Activated effector memory CD4-positive, alpha-beta T cell treated with anti-CD3 and anti-CD28 coated beads, Interleukin-2, amount 50 U/mL, for 16 hours (primary cell): ENCODE data around the gene TBC1D21.

Source experiments
- DNase-seq: peaks from one replicate; pipeline ENCODE4 v3.0.0-alpha.2; 2020

The TBC1D21 gene, protein sequence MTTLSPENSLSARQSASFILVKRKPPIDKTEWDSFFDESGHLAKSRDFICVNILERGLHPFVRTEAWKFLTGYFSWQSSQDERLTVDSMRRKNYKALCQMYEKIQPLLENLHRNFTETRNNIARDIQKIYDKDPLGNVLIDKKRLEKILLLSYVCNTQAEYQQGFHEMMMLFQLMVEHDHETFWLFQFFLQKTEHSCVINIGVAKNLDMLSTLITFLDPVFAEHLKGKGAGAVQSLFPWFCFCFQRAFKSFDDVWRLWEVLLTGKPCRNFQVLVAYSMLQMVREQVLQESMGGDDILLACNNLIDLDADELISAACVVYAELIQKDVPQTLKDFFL

DNA sequence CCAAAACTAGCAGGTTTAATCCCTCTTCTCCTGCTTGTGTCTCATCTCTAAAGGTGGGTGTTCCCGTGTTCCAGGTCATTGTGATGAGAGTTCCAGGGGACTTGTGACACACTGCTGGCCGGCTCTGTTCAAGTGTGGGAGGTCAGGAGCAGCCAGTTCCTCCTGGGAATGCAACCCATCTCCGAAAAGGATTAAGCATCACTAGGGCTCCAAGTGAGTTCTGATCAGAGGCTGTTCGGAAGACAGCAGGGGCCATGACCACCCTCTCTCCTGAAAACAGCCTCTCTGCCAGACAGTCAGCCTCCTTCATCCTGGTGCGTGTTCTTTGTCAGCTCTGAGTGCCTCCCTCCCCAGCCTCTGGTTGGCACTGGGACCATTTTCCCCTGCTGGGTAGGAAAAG, at the start of gene TBC1D21:
TSS of gene TBC1D21 (plus strand) at position 109 of the 400 bp plus-strand sequence. CDS start at position 255, 146 bp downstream.
- DNase-seq: no peak

GRCh38 chr15:73826711-73827251, 46.6 kb upstream of the TBC1D21 start:
- DNase-seq: no peak

DNA sequence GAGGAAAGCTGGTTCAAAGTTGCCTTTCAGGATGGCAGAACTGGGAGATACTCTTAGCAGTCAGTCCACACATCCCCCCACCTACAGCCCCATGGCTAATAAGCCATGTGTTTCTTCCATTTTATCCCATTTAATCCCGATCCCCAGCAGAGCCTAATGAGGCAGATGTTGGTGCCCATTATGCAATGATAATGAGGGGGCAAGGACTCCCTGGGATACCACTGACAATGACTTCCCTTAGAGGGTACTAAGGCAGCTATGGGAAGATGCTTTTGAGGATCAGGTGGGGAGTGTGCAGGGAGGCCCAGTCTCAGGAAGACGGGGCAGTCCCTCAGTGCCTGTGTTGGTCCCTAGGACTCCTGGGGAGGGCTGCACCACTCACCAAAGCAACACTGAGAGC, 43.8 kb upstream of the TBC1D21 start:
- no peak for DNase-seq

DNA sequence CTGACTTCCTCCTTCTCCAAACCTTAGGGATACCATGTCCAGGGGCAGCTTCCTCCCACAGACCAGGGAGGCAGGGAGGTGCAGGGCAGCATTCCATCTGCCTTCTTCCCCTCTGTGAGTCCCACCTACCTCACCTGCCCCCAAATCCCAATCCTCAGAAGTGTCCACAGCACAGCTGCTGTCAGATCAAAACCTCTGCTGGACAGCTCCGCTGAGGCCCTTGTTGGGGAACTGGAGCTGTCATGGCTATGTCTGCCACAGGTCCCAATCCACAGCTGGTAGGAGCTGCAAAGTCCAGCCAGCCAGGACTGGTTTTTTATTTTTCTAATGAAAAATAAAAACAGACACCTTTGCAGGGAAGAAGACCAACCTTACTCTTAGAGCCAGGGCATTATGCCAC, 40.7 kb upstream of the TBC1D21 start:
- no peak for DNase-seq

DNA sequence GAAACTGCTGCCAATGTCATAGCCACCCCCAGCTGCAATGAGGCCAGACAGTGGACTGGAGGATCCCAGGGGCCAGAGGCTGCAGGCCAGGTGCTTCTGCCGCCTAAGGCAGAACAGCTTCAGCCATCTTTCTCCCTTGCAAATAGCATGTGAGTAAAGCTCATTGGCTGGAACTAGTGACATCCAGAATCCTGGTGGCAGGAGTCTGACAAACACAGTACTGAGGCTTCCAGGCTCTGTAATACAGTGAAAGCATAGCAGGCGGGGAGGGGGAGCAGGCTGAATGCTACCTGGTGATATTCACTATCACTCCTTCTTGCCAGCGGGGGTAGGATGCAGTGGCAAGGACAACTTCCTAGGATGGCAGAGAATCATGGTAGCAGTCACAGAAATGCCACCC, 36.5 kb upstream of the TBC1D21 start:
- DNase-seq: no peak

DNA sequence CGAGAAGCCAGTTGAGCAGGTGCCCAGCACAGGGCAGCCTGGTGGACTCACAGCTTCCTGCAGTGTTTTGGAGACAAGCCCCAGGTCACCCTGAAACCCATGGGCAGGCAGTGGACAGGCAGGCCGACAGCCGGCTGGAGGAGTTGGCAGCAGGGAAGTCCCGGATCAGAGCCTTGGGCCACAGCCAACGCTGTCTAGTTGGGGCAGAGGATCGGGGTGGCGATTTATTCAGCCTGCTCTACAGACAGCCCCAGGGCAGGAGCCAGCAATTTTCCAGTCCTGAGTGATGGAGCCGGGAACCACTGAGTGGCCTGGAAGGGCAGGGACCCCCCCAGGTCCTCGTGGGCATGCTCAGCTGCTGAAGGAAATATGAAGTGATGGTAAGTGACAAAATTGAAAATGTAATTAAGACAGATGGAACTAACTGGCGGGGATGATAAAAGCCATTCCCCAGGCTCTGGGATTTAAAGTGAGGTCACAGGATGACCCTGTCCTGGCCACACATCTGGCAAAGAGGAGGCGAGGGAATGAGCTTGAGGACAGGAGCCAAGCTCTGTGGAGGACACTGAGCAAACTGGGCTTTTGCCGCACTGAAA, 34.4 kb upstream of the TBC1D21 start:
- no peak for DNase-seq

DNA sequence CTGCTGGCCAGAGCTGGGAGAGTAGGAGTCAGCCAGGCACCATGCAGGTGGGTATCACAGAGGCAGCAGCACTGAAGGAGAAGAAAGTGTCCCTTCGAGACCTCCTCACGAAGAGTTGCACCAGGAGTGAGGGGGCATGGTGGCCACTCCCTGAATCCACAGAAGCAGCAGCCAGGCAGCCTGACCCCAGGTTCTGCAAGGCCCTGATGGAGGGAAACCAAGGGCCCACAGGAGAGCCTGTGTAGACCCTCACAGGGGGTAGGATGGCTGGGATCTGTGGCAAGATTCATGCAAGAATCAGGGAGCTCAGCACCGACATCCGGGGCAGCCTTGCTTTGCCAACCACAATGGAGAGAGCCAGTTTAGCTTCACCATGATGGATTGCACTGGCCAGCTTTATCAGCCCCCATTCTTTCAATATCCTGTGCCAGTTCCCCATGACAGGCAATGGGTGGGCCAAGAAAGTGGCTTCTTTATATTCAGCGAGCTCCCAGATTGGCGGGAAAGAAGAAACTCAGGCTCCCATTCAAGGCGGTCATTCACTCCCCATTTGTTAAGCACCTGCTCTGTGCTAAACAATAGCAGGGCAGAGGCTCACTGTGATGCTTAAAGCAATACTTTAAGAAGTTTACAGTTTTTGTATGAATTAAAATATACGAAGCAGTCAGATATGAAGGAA, 33.5 kb upstream of the TBC1D21 start:
- peak; percentile 34 for DNase-seq

- DNase-seq: peak; percentile 25
Observed at GRCh38 chr15:73840771-73841170, 32.6 kb upstream of the TBC1D21 start.

DNA sequence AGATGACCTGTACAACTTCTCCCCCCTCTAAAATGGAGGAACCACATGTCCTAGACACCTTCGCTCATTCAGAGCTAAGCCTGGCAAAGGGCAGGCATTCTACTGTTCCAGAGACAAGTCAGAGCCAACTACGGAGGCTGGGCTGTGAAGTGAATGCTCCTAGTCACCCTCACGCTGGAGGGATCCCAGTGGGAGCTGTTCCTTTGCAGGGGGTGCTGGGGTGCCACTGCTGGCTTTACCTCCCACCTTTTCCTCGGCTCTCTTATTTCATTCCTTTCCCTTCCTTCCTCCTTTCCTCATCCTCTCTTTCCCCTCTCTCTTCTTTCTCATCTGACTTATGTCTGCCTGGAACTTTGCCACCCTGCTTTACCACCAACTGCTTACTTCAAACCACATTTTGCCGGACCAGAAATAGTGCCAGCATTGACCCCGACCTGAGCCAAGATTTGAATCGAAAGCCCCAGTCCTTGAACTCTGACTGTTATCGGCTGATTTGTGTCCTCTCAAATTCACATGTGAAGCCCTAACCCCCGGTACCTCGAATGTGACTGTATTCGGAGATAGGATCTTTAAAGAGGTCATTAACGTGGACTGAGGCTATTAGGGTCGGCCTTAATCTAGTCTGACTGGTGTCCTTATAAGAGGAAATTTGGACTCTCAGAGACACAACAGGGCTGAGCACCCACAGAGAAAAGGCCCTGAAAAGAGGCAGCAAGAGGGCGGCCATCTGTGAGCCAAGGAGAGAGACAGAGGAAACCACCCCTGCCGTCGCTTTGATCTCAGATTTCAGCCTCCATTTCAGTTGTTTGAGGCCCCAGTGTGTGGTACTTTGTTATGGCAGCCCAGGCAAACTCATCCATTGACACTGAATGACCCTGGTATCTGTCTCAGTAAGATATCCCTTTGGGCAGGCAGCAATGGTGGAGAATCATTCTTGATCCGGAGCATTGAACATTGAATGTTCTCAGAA, 31.3 kb upstream of the TBC1D21 start:
- peak; percentile 53 for DNase-seq

DNA sequence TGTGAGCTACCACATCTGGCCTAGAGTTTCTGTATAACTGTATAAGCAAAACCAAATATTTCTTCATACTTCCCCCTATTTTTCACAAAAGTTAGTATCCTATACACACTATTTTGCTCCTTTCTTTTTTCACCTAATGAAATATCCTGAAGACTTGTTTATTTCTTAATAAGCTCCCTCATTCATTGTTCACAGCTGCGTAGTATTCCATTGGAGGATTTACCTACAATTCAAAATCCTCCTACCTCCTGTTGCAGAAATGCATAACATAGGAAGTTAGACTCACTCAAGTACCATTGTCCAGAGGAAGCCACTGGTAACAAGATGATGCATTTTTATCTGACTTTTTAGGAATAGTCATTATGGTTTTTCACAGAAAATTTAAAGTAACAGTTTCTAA, 29.6 kb upstream of the TBC1D21 start:
- DNase-seq: no peak

DNA sequence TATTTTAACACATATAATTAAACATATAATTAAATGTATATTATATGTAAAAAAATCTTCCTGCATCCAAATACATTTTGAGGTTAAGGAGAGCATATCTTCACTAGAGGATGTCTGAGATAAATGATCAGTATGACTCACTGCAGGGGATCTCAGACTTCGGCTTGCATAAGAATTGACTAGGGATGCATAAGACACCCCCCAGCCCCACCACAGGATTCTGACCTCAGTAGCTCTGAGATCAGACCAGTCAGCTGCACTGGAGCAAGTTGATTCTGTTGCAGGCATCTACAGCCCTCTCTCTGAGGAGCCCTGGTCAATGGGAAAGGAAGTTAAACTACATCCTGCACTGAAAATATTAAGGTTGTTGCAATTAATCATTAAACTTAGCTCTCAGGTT, 29.0 kb upstream of the TBC1D21 start:
- no peak for DNase-seq

- no peak for DNase-seq
Observed at GRCh38 chr15:73845507-73845906, 27.9 kb upstream of the TBC1D21 start.

GRCh38 chr15:73845907-73846306, 27.5 kb upstream of the TBC1D21 start:
- DNase-seq: no peak

GRCh38 chr15:73849641-73850040, 23.7 kb upstream of the TBC1D21 start:
- no peak for DNase-seq

GRCh38 chr15:73850228-73850627, 23.1 kb upstream of the TBC1D21 start:
- DNase-seq: no peak

- DNase-seq: peak; percentile 70
Observed at GRCh38 chr15:73851689-73852088, 21.7 kb upstream of the TBC1D21 start.

DNA sequence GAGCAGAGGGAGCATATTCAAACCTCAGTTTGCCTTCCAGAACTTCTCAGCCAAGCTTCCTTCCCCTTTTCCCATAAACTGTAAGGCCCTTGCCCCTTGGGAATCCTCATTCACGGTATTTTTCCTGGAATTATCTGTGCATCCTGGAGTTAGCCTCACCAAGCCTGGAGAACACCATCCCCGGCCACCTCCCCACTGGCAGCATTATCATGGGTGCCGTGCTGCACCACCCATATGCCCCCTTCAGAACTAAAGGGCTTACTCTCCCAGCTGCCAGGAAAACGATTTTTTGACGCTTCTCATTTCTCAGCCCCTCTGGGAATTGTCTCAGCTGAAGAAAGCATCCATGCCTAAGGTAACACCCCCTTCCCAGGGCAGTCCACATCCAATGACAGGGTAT, 20.9 kb upstream of the TBC1D21 start:
- DNase-seq: no peak

DNA sequence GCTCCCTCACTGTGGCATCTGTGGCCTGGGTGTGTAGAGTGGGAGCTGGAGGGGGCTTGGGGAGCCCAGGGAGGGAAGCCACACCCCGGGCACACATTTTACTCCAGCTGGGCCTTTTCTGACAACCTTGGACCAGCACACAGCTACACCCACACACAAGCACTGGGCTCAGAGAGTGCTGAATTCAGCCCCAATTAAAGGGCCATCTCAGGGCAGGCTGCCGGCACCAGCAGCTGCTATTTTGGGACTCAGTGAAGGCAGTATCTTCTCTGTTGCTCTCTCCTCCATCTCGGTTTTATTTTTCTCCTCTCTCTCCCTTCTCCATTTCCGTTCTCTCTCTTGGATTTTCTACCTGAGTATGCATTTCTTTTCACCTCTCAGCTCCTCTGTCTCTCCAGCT, 19.1 kb upstream of the TBC1D21 start:
- DNase-seq: no peak

DNA sequence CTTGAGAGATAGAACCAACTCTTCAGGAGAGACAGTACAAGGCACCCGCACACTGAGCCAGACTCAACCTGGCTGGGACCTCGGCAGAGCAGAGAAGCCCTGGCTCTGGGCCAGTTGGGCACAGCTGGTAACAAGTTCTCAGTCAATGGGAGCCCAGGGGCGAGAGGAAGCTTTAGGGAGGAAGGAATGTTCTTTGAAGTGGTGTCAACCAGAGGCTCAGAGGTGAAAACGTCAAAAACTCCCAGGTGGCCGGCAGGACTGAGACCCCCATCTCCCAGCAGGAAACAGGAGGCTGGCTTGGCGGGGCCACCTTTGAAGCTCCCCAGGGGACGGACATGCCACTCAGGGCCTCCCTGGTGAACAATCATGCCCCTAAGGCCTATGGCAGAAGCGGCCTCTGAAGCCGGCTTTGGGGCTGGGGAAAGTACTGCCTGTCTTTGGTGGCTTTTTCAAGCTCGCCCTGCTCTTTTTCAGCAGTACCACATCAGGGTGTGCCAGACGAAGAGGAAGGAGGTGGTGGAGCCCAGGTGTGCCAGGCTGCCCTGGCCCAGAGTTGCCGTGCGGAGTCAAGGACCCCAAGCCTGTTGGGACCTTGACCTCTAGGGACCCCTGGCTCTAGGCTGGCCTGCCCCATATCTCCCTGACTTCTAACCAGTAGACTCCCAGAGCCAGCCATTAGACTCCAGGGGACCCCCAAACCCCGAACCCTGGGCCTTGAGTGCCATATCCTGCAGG, 16.7 kb upstream of the TBC1D21 start:
- DNase-seq: no peak

DNA sequence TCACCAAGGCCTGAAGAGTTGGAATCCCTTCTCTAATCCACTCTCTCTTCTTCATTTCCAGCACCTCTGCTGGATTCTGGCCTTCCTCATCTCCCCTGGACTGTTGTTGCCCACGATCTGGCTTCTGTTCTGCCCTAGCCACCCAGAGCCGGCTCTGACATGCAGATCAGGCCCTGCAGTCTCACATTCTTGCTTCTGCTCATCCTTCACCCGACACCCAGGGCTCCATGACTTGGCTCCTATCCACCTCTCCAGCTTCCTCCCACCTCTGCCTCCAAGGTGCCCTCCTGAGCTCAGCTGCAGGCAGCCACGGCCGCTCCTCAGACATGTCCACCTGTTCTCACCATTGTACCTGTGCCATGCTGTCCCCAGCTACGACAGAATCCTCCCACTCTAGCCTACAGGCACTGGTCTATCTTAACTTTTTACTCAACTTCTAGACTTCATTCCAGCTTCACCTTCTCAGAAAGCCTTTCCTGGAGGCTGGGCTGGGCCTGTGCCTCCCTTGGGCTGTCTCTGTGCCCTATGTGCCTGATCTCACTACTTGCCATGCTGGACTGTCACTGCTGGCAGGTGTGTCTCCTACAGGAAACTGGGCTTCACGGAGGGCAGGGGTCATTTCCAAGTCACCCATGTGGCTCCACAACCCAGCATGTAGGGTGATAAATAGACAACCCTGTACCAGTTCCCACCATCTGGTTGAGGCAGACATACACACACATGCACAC, 16.0 kb upstream of the TBC1D21 start:
- DNase-seq: no peak

DNA sequence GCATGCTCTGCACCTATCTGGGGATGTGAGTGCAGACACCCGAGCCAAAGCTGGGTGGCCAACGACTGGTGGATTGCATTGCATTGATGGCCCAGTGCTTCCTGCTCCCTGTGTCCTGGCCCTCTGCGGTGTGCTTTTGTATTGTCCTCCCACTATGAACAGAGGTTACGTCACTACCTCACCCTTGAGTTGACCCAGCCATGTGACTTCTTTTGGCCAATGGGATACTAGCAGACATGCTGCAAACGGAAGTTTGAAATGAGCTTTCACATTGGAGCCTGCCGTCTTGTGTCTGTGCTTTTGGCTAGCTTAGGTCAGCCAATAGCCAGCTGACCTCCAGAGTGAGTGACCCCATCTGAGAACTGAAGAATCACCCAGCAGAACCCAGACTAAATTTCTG, 15.3 kb upstream of the TBC1D21 start:
- no peak for DNase-seq
